Measurements from ENCODE around the gene HMCES. TPM values are rescaled to one million over a fixed set of nuclear protein-coding genes. Genes with fewer than 3 reads are reported as not detected.
"Not testable (repeated sequence)": the region's sequence is repeated elsewhere in the genome, so short reads cannot be mapped to it uniquely, and the experiment has no call there.

HMCES gene
- total RNA-seq, 1 donor from 2014 or later = 29.6 TPM

- no peaks in the 10 kb centered on the region for H3K4me1 Mint-ChIP-seq
- H3K36me3 Mint-ChIP-seq = peaks cover 56% of the 10 kb centered on the region
Observed at GRCh38 chr3:129260606-129261005, 18.1 kb upstream of the HMCES start.

GRCh38 chr3:129261894-129262293, 16.8 kb upstream of the HMCES start:
- no peaks in the 10 kb centered on the region for H3K4me1 Mint-ChIP-seq
- no peaks in the 10 kb centered on the region for H3K27me3 Mint-ChIP-seq (ENCODE audit: low read depth)
- H3K9me3 Mint-ChIP-seq = no peaks in the 10 kb centered on the region
- TF ChIP-seq CTCF (IDR thresholded peaks at IDR 0.05; ENCODE audit: unreplicated experiment) = no peak
- H3K36me3 Mint-ChIP-seq = peaks cover 53% of the 10 kb centered on the region
- H3K27ac Mint-ChIP-seq = no peak overlapping the region
- no peak for DNase-seq (ENCODE audit: low spot score in 2 of 2, unreplicated experiment in 2 of 2)
- H3K4me3 Mint-ChIP-seq = no peak overlapping the region

More at GRCh38 chr3:129260606-129261005, 18.1 kb upstream of the HMCES start:
- no peak for TF ChIP-seq CTCF (IDR thresholded peaks at IDR 0.05; ENCODE audit: unreplicated experiment)
- H3K27ac Mint-ChIP-seq = no peak overlapping the region
- no peaks in the 10 kb centered on the region for H3K9me3 Mint-ChIP-seq
- H3K4me3 Mint-ChIP-seq = no peak overlapping the region
- DNase-seq (ENCODE audit: low spot score in 2 of 2, unreplicated experiment in 2 of 2) = no peak
- H3K27me3 Mint-ChIP-seq (ENCODE audit: low read depth) = no peaks in the 10 kb centered on the region

- no peak for TF ChIP-seq CTCF (IDR thresholded peaks at IDR 0.05; ENCODE audit: unreplicated experiment)
- Mint-ChIP-seq H3K4me3 (no peak overlapping the region), H3K36me3 (peaks cover 52% of the 10 kb centered on the region), H3K27me3 (ENCODE audit: low read depth) (no peaks in the 10 kb centered on the region), H3K4me1 (no peaks in the 10 kb centered on the region), H3K9me3 (no peaks in the 10 kb centered on the region), H3K27ac (no peak overlapping the region)
- no peak for DNase-seq (ENCODE audit: low spot score in 2 of 2, unreplicated experiment in 2 of 2)
Observed at GRCh38 chr3:129263161-129263910, 15.3 kb upstream of the HMCES start.

GRCh38 chr3:129264994-129265393, 13.7 kb upstream of the HMCES start:
- H3K27me3 Mint-ChIP-seq (ENCODE audit: low read depth); H3K27ac Mint-ChIP-seq; DNase-seq (ENCODE audit: low spot score in 2 of 2, unreplicated experiment in 2 of 2); H3K9me3 Mint-ChIP-seq; H3K4me3 Mint-ChIP-seq; H3K4me1 Mint-ChIP-seq: not testable (repeated sequence)
- H3K36me3 Mint-ChIP-seq = peaks cover 56% of the 10 kb centered on the region

GRCh38 chr3:129266651-129267050, 12.0 kb upstream of the HMCES start:
- TF ChIP-seq CTCF (IDR thresholded peaks at IDR 0.05; ENCODE audit: unreplicated experiment) = no peak
- no peak overlapping the region for H3K27ac Mint-ChIP-seq
- no peaks in the 10 kb centered on the region for H3K9me3 Mint-ChIP-seq
- H3K36me3 Mint-ChIP-seq = peaks cover 60% of the 10 kb centered on the region
- no peaks in the 10 kb centered on the region for H3K4me1 Mint-ChIP-seq
- no peak overlapping the region for H3K4me3 Mint-ChIP-seq
- H3K27me3 Mint-ChIP-seq (ENCODE audit: low read depth) = no peaks in the 10 kb centered on the region
- no peak for DNase-seq (ENCODE audit: low spot score in 2 of 2, unreplicated experiment in 2 of 2)

- H3K27ac Mint-ChIP-seq = no peak overlapping the region
Observed at GRCh38 chr3:129268396-129268795, 10.3 kb upstream of the HMCES start.

More at GRCh38 chr3:129268396-129268795, 10.3 kb upstream of the HMCES start:
- Mint-ChIP-seq H3K27me3 (ENCODE audit: low read depth) (no peaks in the 10 kb centered on the region), H3K4me1 (no peaks in the 10 kb centered on the region), H3K9me3 (no peaks in the 10 kb centered on the region), H3K36me3 (peaks cover 57% of the 10 kb centered on the region), H3K4me3 (no peak overlapping the region)
- no peak for DNase-seq (ENCODE audit: low spot score in 2 of 2, unreplicated experiment in 2 of 2)
- TF ChIP-seq CTCF (IDR thresholded peaks at IDR 0.05; ENCODE audit: unreplicated experiment) = no peak
